H9 (cell line): ENCODE measurements around the gene ZC3HAV1L. TPM values are rescaled to one million over a fixed set of nuclear protein-coding genes. Genes with fewer than 3 reads are reported as not detected.
"Not testable (repeated sequence)": the region's sequence is repeated elsewhere in the genome, so short reads cannot be mapped to it uniquely, and the experiment has no call there.

ENCODE experiments used
- DNase-seq: peaks from one replicate; pipeline ENCODE4 v3.0.0-alpha.2; 2017
- H2AFZ ChIP-seq: one replicate; pipeline ENCODE4 v1.6.1; 2013; ENCODE audit warnings: mild to moderate bottlenecking, low read length, control low read depth, moderate library complexity
- H2AK5ac ChIP-seq: 2 replicates; pipeline ENCODE4 v1.6.1; 2013; ENCODE audit warnings: low read length, control low read depth, mixed read lengths; ENCODE audit not compliant: insufficient read length
- H2BK120ac ChIP-seq: one replicate; pipeline ENCODE4 v1.6.1; 2013; ENCODE audit warnings: low read depth, mild to moderate bottlenecking, low read length, control low read depth, inconsistent platforms; ENCODE audit not compliant: poor library complexity, severe bottlenecking
- H2BK12ac ChIP-seq: 2 replicates; pipeline ENCODE4 v1.6.1; 2013; ENCODE audit warnings: low read length, control low read depth, mixed read lengths, low read depth; ENCODE audit not compliant: insufficient read length
- H2BK15ac ChIP-seq: 2 replicates; pipeline ENCODE4 v1.6.1; 2013; ENCODE audit warnings: low read depth, low read length, control low read depth
- H2BK20ac ChIP-seq: one replicate; pipeline ENCODE4 v1.6.1; 2013; ENCODE audit warnings: low read depth, mild to moderate bottlenecking, low read length, control low read depth, inconsistent platforms; ENCODE audit not compliant: poor library complexity, severe bottlenecking
- H2BK5ac ChIP-seq: 2 replicates; pipeline ENCODE4 v1.6.1; 2013; ENCODE audit warnings: low read length, control low read depth, mixed read lengths; ENCODE audit not compliant: insufficient read length
- H3K14ac ChIP-seq: 2 replicates; pipeline ENCODE4 v1.6.1; 2013; ENCODE audit warnings: low read length, control low read depth; ENCODE audit not compliant: insufficient read depth
- H3K18ac ChIP-seq: 2 replicates; pipeline ENCODE4 v1.6.1; 2013; ENCODE audit warnings: low read depth, mild to moderate bottlenecking, mixed read lengths, low read length, control low read depth; ENCODE audit not compliant: insufficient read length
- H3K23ac ChIP-seq: 2 replicates; pipeline ENCODE4 v1.6.1; 2013; ENCODE audit warnings: low read length, control low read depth, mixed read lengths, low read depth; ENCODE audit not compliant: insufficient read length
- H3K23me2 ChIP-seq: 2 replicates; pipeline ENCODE4 v1.6.1; 2013; ENCODE audit warnings: low read depth, mild to moderate bottlenecking, mixed read lengths, low read length, control low read depth; ENCODE audit not compliant: insufficient read length, poor library complexity, severe bottlenecking
- H3K27ac ChIP-seq: 2 replicates; pipeline ENCODE4 v1.5.1; 2013; ENCODE audit warnings: low read length, control low read depth, mixed read lengths, low read depth; ENCODE audit not compliant: insufficient read length
- H3K27me3 ChIP-seq: 2 replicates; pipeline ENCODE4 v1.6.1; 2013; ENCODE audit warnings: low read length, control low read depth, inconsistent platforms; ENCODE audit not compliant: insufficient read depth
- H3K4ac ChIP-seq: 2 replicates; pipeline ENCODE4 v1.6.1; 2013; ENCODE audit warnings: low read depth, mild to moderate bottlenecking, control low read depth, inconsistent platforms, low read length, moderate library complexity
- H3K4me1 ChIP-seq: 2 replicates; pipeline ENCODE4 v1.6.1; 2013; ENCODE audit warnings: low read length, control low read depth, inconsistent platforms; ENCODE audit not compliant: insufficient read depth
- H3K4me2 ChIP-seq: 2 replicates; pipeline ENCODE4 v1.6.1; 2013; ENCODE audit warnings: low read length, control low read depth, mixed read lengths; ENCODE audit not compliant: insufficient read length, insufficient read depth
- H3K56ac ChIP-seq: 2 replicates; pipeline ENCODE4 v1.6.1; 2013; ENCODE audit warnings: low read depth, mild to moderate bottlenecking, mixed read lengths, low read length, control low read depth; ENCODE audit not compliant: insufficient read length
- H3K79me1 ChIP-seq: 2 replicates; pipeline ENCODE4 v1.6.1; 2013; ENCODE audit warnings: low read depth, mild to moderate bottlenecking, moderate library complexity, low read length, control low read depth, inconsistent platforms; ENCODE audit not compliant: insufficient read depth, poor library complexity, severe bottlenecking
- H3K79me2 ChIP-seq: 2 replicates; pipeline ENCODE4 v1.6.1; 2013; ENCODE audit warnings: low read length, control low read depth, inconsistent platforms; ENCODE audit not compliant: insufficient read depth
- H3K9ac ChIP-seq: 2 replicates; pipeline ENCODE4 v1.6.1; 2013; ENCODE audit warnings: low read length, control low read depth, mixed read lengths; ENCODE audit not compliant: insufficient read length; ENCODE audit errors: extremely low read depth
- H3K9me3 ChIP-seq: one replicate; pipeline ENCODE4 v1.6.1; 2013; ENCODE audit warnings: low read depth, low read length, inconsistent platforms; ENCODE audit not compliant: control insufficient read depth
- H3T11ph ChIP-seq: one replicate; pipeline ENCODE4 v1.6.1; 2013; ENCODE audit warnings: mild to moderate bottlenecking, low read length, control low read depth, inconsistent platforms
- H4K20me1 ChIP-seq: one replicate; pipeline ENCODE4 v1.6.1; 2013; ENCODE audit not compliant: control insufficient read depth, insufficient read length, insufficient read depth
- H4K5ac ChIP-seq: 2 replicates; pipeline ENCODE4 v1.6.1; 2013; ENCODE audit warnings: low read depth, mild to moderate bottlenecking, mixed read lengths, low read length, control low read depth; ENCODE audit not compliant: insufficient read length
- H4K8ac ChIP-seq: replicated peaks from 2 replicates; pipeline ENCODE4 v1.6.1; 2013; ENCODE audit warnings: low read length, control low read depth, mixed read lengths, low read depth; ENCODE audit not compliant: insufficient read length
- H4K91ac ChIP-seq: 2 replicates; pipeline ENCODE4 v1.6.1; 2013; ENCODE audit warnings: low read depth, mild to moderate bottlenecking, moderate library complexity, mixed read lengths, low read length, control low read depth; ENCODE audit not compliant: insufficient read length
- H3K27ac Mint-ChIP-seq, 3 experiments: 2 replicates in 2 of 3; 3 replicates in 1 of 3; pipeline ENCODE4 v1.8.0; 2020 to 2021; ENCODE audit warnings: mixed read lengths in 3 of 3, mild to moderate bottlenecking in 1 of 3, moderate library complexity in 1 of 3
- H3K27me3 Mint-ChIP-seq: 2 replicates; pipeline ENCODE4 v1.8.0; 2021; ENCODE audit warnings: low read depth, mild to moderate bottlenecking, moderate library complexity, mixed read lengths
- H3K36me3 Mint-ChIP-seq, 3 experiments: 2 replicates in 2 of 3; 3 replicates in 1 of 3; pipeline ENCODE4 v1.8.0; 2020 to 2021; ENCODE audit warnings: low read depth in 3 of 3, mixed read lengths in 3 of 3; ENCODE audit not compliant: insufficient read depth in 1 of 3
- H3K4me1 Mint-ChIP-seq, 2 experiments: 2 replicates each; pipeline ENCODE4 v1.8.0; 2020; ENCODE audit warnings: mixed read lengths in 2 of 2
- H3K4me3 Mint-ChIP-seq, 2 experiments: 2 replicates in 1 of 2; 3 replicates in 1 of 2; pipeline ENCODE4 v1.8.0; 2020 to 2021; ENCODE audit warnings: mild to moderate bottlenecking in 2 of 2, mixed read lengths in 2 of 2, moderate library complexity in 1 of 2
- H3K9me3 Mint-ChIP-seq, 2 experiments: 2 replicates in 1 of 2; 3 replicates in 1 of 2; pipeline ENCODE4 v1.8.0; 2020; ENCODE audit warnings: mild to moderate bottlenecking in 2 of 2, mixed read lengths in 2 of 2, moderate library complexity in 1 of 2
- WGBS: extraction: QIAGEN DNeasy Blood & Tissue Kit; methylation state at CpG from one replicate; pipeline ENCODE4 v1.1.7; 2013; ENCODE audit warnings: missing lambda C conversion rate, low lambda C conversion rate, mixed read lengths; ENCODE audit not compliant: insufficient read length; ENCODE audit errors: extremely low coverage; 5-methylcytosine and 5-hydroxymethylcytosine counted together
- total RNA-seq: library from RNA; stranded (reverse); gene quantifications from 2 replicates; pipeline ENCODE4 v1.2.1, GENCODE V29; 2021
- TF ChIP-seq, protein P1 (sequence below): fragments of 200-600 bp; sonication (generic); conservative IDR thresholded peaks from 3 replicates; pipeline ENCODE4 v1.8.0; 2021; ENCODE audit warnings: antibody characterized with exemption, mild to moderate bottlenecking

Gene ZC3HAV1L
- total RNA-seq, 1 experiment from 2014 or later, result not detected

DNA sequence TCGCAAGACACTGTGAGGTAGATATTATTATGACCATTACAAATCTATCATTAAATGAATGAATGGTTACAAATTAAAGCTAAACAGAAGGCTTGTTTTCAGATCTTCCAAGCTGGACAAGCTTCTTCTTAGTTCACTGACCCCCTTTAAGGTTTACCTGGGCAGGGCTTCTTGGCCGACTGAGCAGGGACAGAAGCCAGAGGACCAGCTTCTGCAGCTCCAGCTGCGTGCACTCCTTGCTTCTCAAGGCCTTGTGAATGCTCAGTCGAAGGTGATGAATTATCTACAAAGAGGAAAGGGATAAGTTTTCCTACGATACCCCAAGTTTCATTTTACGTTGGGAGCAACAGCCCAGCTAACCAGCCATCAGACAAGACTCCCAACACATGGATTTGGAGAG is 9.3 kb downstream of the ZC3HAV1L start:
- Histone ChIP-seq H3T11ph (no peak overlapping the region), H2AFZ (no peak overlapping the region), H2BK12ac (no peak overlapping the region), H3K4me1 (no peaks in the 10 kb centered on the region), H3K27ac (no peak overlapping the region), H4K91ac (no peak overlapping the region), H2AK5ac (no peak overlapping the region), H3K79me1 (no peaks in the 10 kb centered on the region), H3K56ac (no peak overlapping the region), H2BK120ac (no peak overlapping the region), H2BK5ac (no peak overlapping the region), H3K23me2 (no peaks in the 10 kb centered on the region), H3K4me2 (no peak overlapping the region), H3K4ac (no peak overlapping the region), H4K8ac (no peak overlapping the region), H3K18ac (no peak overlapping the region), H3K14ac (no peak overlapping the region), H2BK15ac (no peak overlapping the region), H3K79me2 (no peaks in the 10 kb centered on the region), H3K27me3 (no peaks in the 10 kb centered on the region), H4K20me1 (no peaks in the 10 kb centered on the region), H2BK20ac (no peak overlapping the region), H3K9me3 (no peaks in the 10 kb centered on the region), H3K23ac (no peak overlapping the region), H3K9ac (no peak overlapping the region), H4K5ac (no peak overlapping the region)
- Mint-ChIP-seq H3K9me3 (no peaks in the 10 kb centered on the region), H3K27me3 (no peaks in the 10 kb centered on the region), H3K27ac (no peak overlapping the region), H3K4me1 (peaks cover 0 to 3% of the 10 kb centered on the region in 2 experiments; a peak in 2 of 4 replicates), H3K4me3 (no peak overlapping the region), H3K36me3 (no peaks in the 10 kb centered on the region; a peak in 1 of 7 replicates)
- WGBS, result no CpG with 5 or more reads among the region's 6 CpGs
- TF ChIP-seq, protein P1, sequence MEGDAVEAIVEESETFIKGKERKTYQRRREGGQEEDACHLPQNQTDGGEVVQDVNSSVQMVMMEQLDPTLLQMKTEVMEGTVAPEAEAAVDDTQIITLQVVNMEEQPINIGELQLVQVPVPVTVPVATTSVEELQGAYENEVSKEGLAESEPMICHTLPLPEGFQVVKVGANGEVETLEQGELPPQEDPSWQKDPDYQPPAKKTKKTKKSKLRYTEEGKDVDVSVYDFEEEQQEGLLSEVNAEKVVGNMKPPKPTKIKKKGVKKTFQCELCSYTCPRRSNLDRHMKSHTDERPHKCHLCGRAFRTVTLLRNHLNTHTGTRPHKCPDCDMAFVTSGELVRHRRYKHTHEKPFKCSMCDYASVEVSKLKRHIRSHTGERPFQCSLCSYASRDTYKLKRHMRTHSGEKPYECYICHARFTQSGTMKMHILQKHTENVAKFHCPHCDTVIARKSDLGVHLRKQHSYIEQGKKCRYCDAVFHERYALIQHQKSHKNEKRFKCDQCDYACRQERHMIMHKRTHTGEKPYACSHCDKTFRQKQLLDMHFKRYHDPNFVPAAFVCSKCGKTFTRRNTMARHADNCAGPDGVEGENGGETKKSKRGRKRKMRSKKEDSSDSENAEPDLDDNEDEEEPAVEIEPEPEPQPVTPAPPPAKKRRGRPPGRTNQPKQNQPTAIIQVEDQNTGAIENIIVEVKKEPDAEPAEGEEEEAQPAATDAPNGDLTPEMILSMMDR, result no peak
- DNase-seq, result no peak

DNA sequence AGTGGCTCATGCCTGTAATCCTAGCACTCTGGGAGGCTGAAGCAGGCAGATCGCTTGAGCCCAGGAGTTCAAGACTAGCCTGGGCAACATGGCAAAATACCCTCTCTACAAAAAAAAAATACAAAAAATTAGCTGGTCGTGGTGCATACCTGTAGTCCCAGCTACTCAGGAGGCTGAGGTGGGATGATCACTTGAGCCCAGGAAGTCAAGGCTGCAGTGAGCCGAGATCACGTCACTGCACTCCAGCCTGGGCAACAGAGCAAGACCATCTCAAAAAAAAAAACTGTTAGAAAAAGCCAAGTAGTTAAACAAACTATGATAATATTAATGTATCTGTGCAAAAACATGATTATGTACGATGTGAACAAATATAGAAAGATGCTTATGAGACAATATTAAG is 10.0 kb downstream of the ZC3HAV1L start:
- H3K9ac ChIP-seq, H3K27ac Mint-ChIP-seq, H3K9me3 Mint-ChIP-seq, H3T11ph ChIP-seq, H2BK15ac ChIP-seq, H2AK5ac ChIP-seq, H3K79me2 ChIP-seq, H4K8ac ChIP-seq, H3K23ac ChIP-seq, H4K5ac ChIP-seq, H3K23me2 ChIP-seq, DNase-seq, H2BK120ac ChIP-seq, H3K36me3 Mint-ChIP-seq, H3K27ac ChIP-seq, H2BK12ac ChIP-seq, H3K4me2 ChIP-seq, H3K27me3 Mint-ChIP-seq, H4K91ac ChIP-seq, H3K4me1 Mint-ChIP-seq, H3K79me1 ChIP-seq, H3K14ac ChIP-seq, H3K27me3 ChIP-seq, H2BK20ac ChIP-seq, H3K4ac ChIP-seq, H3K4me3 Mint-ChIP-seq, H4K20me1 ChIP-seq, H3K18ac ChIP-seq, H2AFZ ChIP-seq, H2BK5ac ChIP-seq, H3K9me3 ChIP-seq, H3K56ac ChIP-seq, H3K4me1 ChIP-seq: not testable (repeated sequence)
- no CpG with 5 or more reads among the region's 5 CpGs for WGBS
